H1 (cell line): ENCODE data around the gene CPEB3. TPM values are rescaled to one million over a fixed set of nuclear protein-coding genes. Genes with fewer than 3 reads are reported as not detected.

ENCODE experiments used
- BCL11A ChIP-seq, 2 experiments: IDR thresholded peaks; one replicate each; pipeline ENCODE4 v1.6.1; 2011; ENCODE audit warnings: low read depth in 2 of 2, low read length in 2 of 2, mild to moderate bottlenecking in 2 of 2
- CEBPB ChIP-seq: IDR thresholded peaks from 2 replicates; pipeline ENCODE4 v1.6.1; 2012; ENCODE audit warnings: low read depth, low read length
- NRF1 ChIP-seq: IDR thresholded peaks from 2 replicates; pipeline ENCODE4 v1.6.1; 2011; ENCODE audit warnings: mild to moderate bottlenecking, low read depth, low read length, improper control_type of control experiment
- POLR2AphosphoS5 ChIP-seq: IDR thresholded peaks from 2 replicates; pipeline ENCODE4 v1.6.1; 2011; ENCODE audit warnings: low read depth, low read length
- RXRA ChIP-seq: IDR thresholded peaks from 2 replicates; pipeline ENCODE4 v1.6.1; 2011; ENCODE audit warnings: low read depth, mild to moderate bottlenecking, low read length, moderate library complexity; ENCODE audit not compliant: insufficient read depth
- polyA plus RNA-seq, 7 experiments: library from polyadenylated mRNA; depleted of rRNA in 3 of 7; stranded (reverse) in 5 of 7; unstranded in 2 of 7; fragments of >200 nt in 5 of 7; fragments of 200-250 nt in 2 of 7; gene quantifications; 1 replicate in 5 of 7; 2 replicates in 1 of 7; 4 replicates in 1 of 7; pipeline versions ENCODE4 v1.2.1 to v1.2.3, GENCODE V29; 2011 to 2013; ENCODE audit warnings: missing spikeins in 2 of 7, mixed read lengths in 2 of 7
- total RNA-seq: library from RNA; stranded (reverse); fragmentation: NEBNext Ultra II Directional; extraction: Animal tissue kit (Norgen Biotek cat#: 25700); gene quantifications from 2 replicates; pipeline ENCODE4 v1.2.1, GENCODE V29; 2021

The CPEB3 gene
- total and polyA plus RNA-seq, 2 of the 8 experiments (the other 6 are each of a cell fraction or from before 2014, with no cell fraction given): 0.39 to 1.7 TPM

- TF ChIP-seq BCL11A (IDR thresholded peaks at IDR 0.05; ENCODE audit: low read depth in 2 of 2, low read length in 2 of 2) (no peak), NRF1 (no peak), RXRA (no peak), POLR2AphosphoS5 (no peak), CEBPB (no peak)
Measured at GRCh38 chr10:92112462-92112861, 178.4 kb downstream of the CPEB3 start (continued).
